ENCODE data around the gene TRIO.
"Not testable (repeated sequence)": the region's sequence is repeated elsewhere in the genome, so short reads cannot be mapped to it uniquely, and the experiment has no call there.

TRIO gene

GRCh38 chr5:14142827-14143545, at the start of gene TRIO:
Gene TRIO (plus strand): TSS chr5:14143342. CDS start chr5:14143726, 384 bp downstream.
- peak; percentile 66 to 70 for ATAC-seq

- ATAC-seq: not testable (repeated sequence)
Observed at GRCh38 chr5:14097380-14097779, 45.8 kb upstream of the TRIO start.

- ATAC-seq: no peak
Observed at GRCh38 chr5:14097998-14098471, 45.1 kb upstream of the TRIO start.

- ATAC-seq: no peak
Observed at GRCh38 chr5:14100281-14100680, 42.9 kb upstream of the TRIO start.

GRCh38 chr5:14101922-14102321, 41.2 kb upstream of the TRIO start:
- no peak for ATAC-seq

- no peak for ATAC-seq
Observed at GRCh38 chr5:14102666-14103065, 40.5 kb upstream of the TRIO start.

GRCh38 chr5:14105718-14106410, 37.3 kb upstream of the TRIO start:
- no peak for ATAC-seq

- no peak for ATAC-seq
Observed at GRCh38 chr5:14107536-14107935, 35.6 kb upstream of the TRIO start.

- peak; percentile 18 to 24 for ATAC-seq
Observed at GRCh38 chr5:14108170-14108996, 34.8 kb upstream of the TRIO start.

- peak; percentile 84 to 85 for ATAC-seq
Observed at GRCh38 chr5:14109041-14109747, 33.9 kb upstream of the TRIO start.

GRCh38 chr5:14109771-14110170, 33.4 kb upstream of the TRIO start:
- no peak for ATAC-seq

- ATAC-seq: no peak
Observed at GRCh38 chr5:14110196-14110595, 32.9 kb upstream of the TRIO start.

- no peak for ATAC-seq
Observed at GRCh38 chr5:14110680-14111079, 32.5 kb upstream of the TRIO start.

- no peak for ATAC-seq
Observed at GRCh38 chr5:14112998-14113652, 30.0 kb upstream of the TRIO start.

- ATAC-seq: no peak
Observed at GRCh38 chr5:14114615-14115251, 28.4 kb upstream of the TRIO start.

- ATAC-seq: no peak
Observed at GRCh38 chr5:14115323-14115895, 27.7 kb upstream of the TRIO start.

- ATAC-seq: no peak
Observed at GRCh38 chr5:14118551-14119320, 24.4 kb upstream of the TRIO start.

GRCh38 chr5:14120176-14120575, 23.0 kb upstream of the TRIO start:
- ATAC-seq: no peak

GRCh38 chr5:14121552-14121951, 21.6 kb upstream of the TRIO start:
- no peak for ATAC-seq

GRCh38 chr5:14122089-14122488, 21.1 kb upstream of the TRIO start:
- ATAC-seq: no peak

Data from activated CD4-positive, CD25-positive, alpha-beta regulatory T cell treated with anti-CD3 and anti-CD28 coated beads, Interleukin-2, amount 50 U/mL, for 24 hours (primary cell).